Osteocyte (in vitro differentiated cells): ENCODE measurements around the gene CYTL1. TPM values are rescaled to one million over a fixed set of nuclear protein-coding genes. Genes with fewer than 3 reads are reported as not detected.

Source experiments
- DNase-seq: peaks from one replicate; pipeline ENCODE4 v3.0.0; 2021; ENCODE audit warnings: mixed read lengths; ENCODE audit not compliant: unreplicated experiment; ENCODE audit errors: extremely low spot score
- H3K27ac Mint-ChIP-seq: one replicate; pipeline ENCODE4 v1.8.0; 2021; ENCODE audit warnings: mild to moderate bottlenecking, mixed read lengths; ENCODE audit not compliant: unreplicated experiment
- H3K27me3 Mint-ChIP-seq: one replicate; pipeline ENCODE4 v1.8.0; 2021; ENCODE audit warnings: mixed read lengths; ENCODE audit not compliant: unreplicated experiment
- H3K36me3 Mint-ChIP-seq: one replicate; pipeline ENCODE4 v1.8.0; 2021; ENCODE audit warnings: mixed read lengths; ENCODE audit not compliant: unreplicated experiment
- H3K4me1 Mint-ChIP-seq: one replicate; pipeline ENCODE4 v1.8.0; 2021; ENCODE audit warnings: mixed read lengths; ENCODE audit not compliant: unreplicated experiment
- H3K4me3 Mint-ChIP-seq: one replicate; pipeline ENCODE4 v1.8.0; 2021; ENCODE audit warnings: mild to moderate bottlenecking, moderate library complexity, mixed read lengths; ENCODE audit not compliant: unreplicated experiment
- H3K9me3 Mint-ChIP-seq: one replicate; pipeline ENCODE4 v1.8.0; 2021; ENCODE audit warnings: mixed read lengths; ENCODE audit not compliant: unreplicated experiment
- total RNA-seq: library from RNA; stranded (reverse); gene quantifications from 2 replicates; pipeline ENCODE4 v1.2.1, GENCODE V29; 2021
- TF ChIP-seq, protein P1 (sequence below): fragments of 200-600 bp; sonication (generic); IDR thresholded peaks from 2 replicates; pipeline ENCODE4 v1.5.0; 2021; ENCODE audit warnings: antibody characterized with exemption, mild to moderate bottlenecking, moderate library complexity

Gene CYTL1
- total RNA-seq, 1 donor from 2014 or later: 86.8 TPM

- Mint-ChIP-seq H3K27ac (peak overlapping the region; percentile 96), H3K36me3 (no peaks in the 10 kb centered on the region), H3K4me3 (peak overlapping the region; percentile 48), H3K27me3 (no peaks in the 10 kb centered on the region), H3K4me1 (peaks cover 52% of the 10 kb centered on the region), H3K9me3 (no peaks in the 10 kb centered on the region)
- DNase-seq: no peak
- TF ChIP-seq, protein P1, sequence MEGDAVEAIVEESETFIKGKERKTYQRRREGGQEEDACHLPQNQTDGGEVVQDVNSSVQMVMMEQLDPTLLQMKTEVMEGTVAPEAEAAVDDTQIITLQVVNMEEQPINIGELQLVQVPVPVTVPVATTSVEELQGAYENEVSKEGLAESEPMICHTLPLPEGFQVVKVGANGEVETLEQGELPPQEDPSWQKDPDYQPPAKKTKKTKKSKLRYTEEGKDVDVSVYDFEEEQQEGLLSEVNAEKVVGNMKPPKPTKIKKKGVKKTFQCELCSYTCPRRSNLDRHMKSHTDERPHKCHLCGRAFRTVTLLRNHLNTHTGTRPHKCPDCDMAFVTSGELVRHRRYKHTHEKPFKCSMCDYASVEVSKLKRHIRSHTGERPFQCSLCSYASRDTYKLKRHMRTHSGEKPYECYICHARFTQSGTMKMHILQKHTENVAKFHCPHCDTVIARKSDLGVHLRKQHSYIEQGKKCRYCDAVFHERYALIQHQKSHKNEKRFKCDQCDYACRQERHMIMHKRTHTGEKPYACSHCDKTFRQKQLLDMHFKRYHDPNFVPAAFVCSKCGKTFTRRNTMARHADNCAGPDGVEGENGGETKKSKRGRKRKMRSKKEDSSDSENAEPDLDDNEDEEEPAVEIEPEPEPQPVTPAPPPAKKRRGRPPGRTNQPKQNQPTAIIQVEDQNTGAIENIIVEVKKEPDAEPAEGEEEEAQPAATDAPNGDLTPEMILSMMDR: no peak
These were observed 14.1 kb upstream of the CYTL1 start for GRCh38 chr4:5033281-5033841.

DNA sequence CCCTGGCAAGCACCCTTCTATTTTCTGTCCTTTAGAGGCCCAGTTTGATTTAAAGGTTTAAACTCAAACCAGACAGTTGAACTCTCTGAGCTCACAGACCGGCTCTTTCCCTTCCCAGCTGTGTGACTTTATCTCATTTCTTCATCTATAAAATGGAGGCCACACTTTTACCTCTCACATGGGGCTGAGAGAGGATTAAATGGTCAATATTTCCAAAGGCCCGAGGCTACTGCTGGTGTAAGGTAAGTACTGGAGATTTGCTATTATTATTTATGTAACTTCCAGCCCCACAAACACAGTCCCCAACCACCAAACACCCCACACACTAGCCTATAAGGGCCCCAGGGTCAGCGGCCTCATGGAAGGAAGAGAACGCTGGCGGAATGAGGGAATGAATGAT, 13.6 kb upstream of the CYTL1 start:
- Mint-ChIP-seq H3K9me3 (no peaks in the 10 kb centered on the region), H3K27ac (peak overlapping the region; percentile 96), H3K4me3 (no peak overlapping the region), H3K27me3 (no peaks in the 10 kb centered on the region), H3K4me1 (peaks cover 46% of the 10 kb centered on the region), H3K36me3 (no peaks in the 10 kb centered on the region)
- DNase-seq: no peak
- TF ChIP-seq, protein P1: no peak

- no peak for DNase-seq
- Mint-ChIP-seq H3K9me3 (no peaks in the 10 kb centered on the region), H3K27ac (no peak overlapping the region), H3K4me3 (no peak overlapping the region), H3K27me3 (no peaks in the 10 kb centered on the region), H3K4me1 (peaks cover 39% of the 10 kb centered on the region), H3K36me3 (no peaks in the 10 kb centered on the region)
- TF ChIP-seq, protein P1: no peak
These were observed 11.7 kb upstream of the CYTL1 start for GRCh38 chr4:5030927-5031326.

DNA sequence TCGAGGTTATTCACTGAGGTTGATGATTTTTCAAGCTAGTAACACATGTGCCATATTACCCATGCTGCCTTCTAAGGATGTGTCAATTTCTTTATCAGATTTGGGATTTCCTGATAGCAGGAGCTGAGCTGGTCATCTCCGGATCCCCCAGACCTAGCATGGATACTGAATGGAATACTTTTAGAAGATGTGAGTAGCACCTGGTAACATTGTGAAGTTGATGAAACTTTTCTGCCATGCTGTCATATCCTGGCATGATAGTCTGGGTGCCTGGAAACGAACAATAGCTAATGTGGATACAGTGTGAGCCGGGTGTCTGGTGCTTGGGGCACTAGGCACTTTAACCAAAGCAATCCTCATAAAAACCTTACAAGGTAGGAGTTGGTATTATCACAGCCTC, 11.0 kb upstream of the CYTL1 start:
- TF ChIP-seq, protein P1: no peak
- no peak for DNase-seq
- H3K27me3 Mint-ChIP-seq: no peaks in the 10 kb centered on the region
- H3K36me3 Mint-ChIP-seq: no peaks in the 10 kb centered on the region
- no peaks in the 10 kb centered on the region for H3K9me3 Mint-ChIP-seq
- H3K4me3 Mint-ChIP-seq: no peak overlapping the region
- peaks cover 34% of the 10 kb centered on the region for H3K4me1 Mint-ChIP-seq
- no peak overlapping the region for H3K27ac Mint-ChIP-seq

GRCh38 chr4:5029447-5029846, 10.2 kb upstream of the CYTL1 start:
- no peaks in the 10 kb centered on the region for H3K36me3 Mint-ChIP-seq

More at GRCh38 chr4:5029447-5029846, 10.2 kb upstream of the CYTL1 start:
- Mint-ChIP-seq H3K27me3 (no peaks in the 10 kb centered on the region), H3K4me3 (no peak overlapping the region), H3K9me3 (no peaks in the 10 kb centered on the region), H3K27ac (no peak overlapping the region), H3K4me1 (peaks cover 32% of the 10 kb centered on the region)
- TF ChIP-seq, protein P1: no peak
- no peak for DNase-seq
